ENCODE results near the gene ATXN1L. TPM values are rescaled to one million over a fixed set of nuclear protein-coding genes. Genes with fewer than 3 reads are reported as not detected.
A peak's percentile ranks its signal among the peaks of the same experiment; 100 is the strongest.

The ATXN1L gene
- total and polyA plus RNA-seq, 2 experiments from 2014 or later, result 6.8 to 10.2 TPM

- in situ Hi-C loops (cut with MboI), result no loop called here
- no peaks in the 10 kb centered on the region for H3K27me3 ChIP-seq (replicated peaks; ENCODE audit: insufficient read depth)
- no peaks in the 10 kb centered on the region for H3K9me2 ChIP-seq (ENCODE audit: insufficient read depth)
- no peak overlapping the region for H2AFZ ChIP-seq
- H3K4me3 ChIP-seq, result peak overlapping the region; percentile 97
- H3K27ac ChIP-seq, result no peak overlapping the region
- peak overlapping the region; percentile 95 for H3K9ac ChIP-seq
- peak overlapping the region; percentile 97 for H3K4me2 ChIP-seq (ENCODE audit: unreplicated experiment)
- H3K79me2 ChIP-seq (ENCODE audit: insufficient read depth), result peaks cover 51% of the 10 kb centered on the region
- TF ChIP-seq EZH2 (IDR thresholded peaks at IDR 0.05; ENCODE audit: insufficient read depth, poor library complexity, severe bottlenecking) (no peak), EZH2phosphoT487 (IDR thresholded peaks at IDR 0.05; ENCODE audit: insufficient read depth, low read depth) (no peak)
- 40 to 50% methylated on average over 3 of the region's 3 CpGs for WGBS, 2 experiments (ENCODE audit: low coverage in 1 of 2, low lambda C conversion rate in 2 of 2, missing lambda C conversion rate in 2 of 2)
- H4K20me1 ChIP-seq (ENCODE audit: insufficient read depth), result 0 out of 2 replicates have a peak, but pooled peaks cover 5% of the 10 kb centered on the region
- DNase-seq, result peak; percentile 20
- peaks cover 16% of the 10 kb centered on the region; the same call in 1 of the 2 replicates for H3K36me3 ChIP-seq (ENCODE audit: low read depth)
- H3K9me3 ChIP-seq (ENCODE audit: low read depth), result no peaks in the 10 kb centered on the region
- no peaks in the 10 kb centered on the region for H3F3A ChIP-seq (ENCODE audit: insufficient read depth)
- H3K4me1 ChIP-seq (ENCODE audit: insufficient read depth), result peaks cover 11% of the 10 kb centered on the region; the same call in 1 of the 2 replicates
These were observed 1.3 kb downstream of the ATXN1L start for GRCh38 chr16:71847096-71847495.

DNA sequence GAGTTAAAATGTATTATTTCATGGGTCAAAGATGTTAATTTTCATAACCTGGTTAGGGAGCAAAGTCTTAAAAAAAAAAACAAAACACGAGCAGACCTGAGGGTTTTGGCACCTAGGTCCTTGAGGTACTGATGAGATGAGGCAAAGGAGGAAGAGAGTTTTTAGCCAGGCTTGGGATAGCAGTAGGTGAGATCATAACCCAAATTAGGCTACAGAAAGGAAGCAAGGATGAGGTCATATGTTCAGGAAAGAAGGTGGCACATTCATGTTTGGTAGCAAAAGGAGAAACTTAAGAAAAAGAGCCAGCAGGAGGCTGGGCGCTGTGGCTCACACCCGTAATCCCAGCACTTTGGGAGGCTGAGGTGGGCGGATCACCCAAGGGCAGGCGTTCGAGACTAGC is 2.8 kb downstream of the ATXN1L start:
- Histone ChIP-seq H2AFZ (no peak overlapping the region), H3K4me2 (ENCODE audit: unreplicated experiment) (no peak overlapping the region), H3K4me1 (ENCODE audit: insufficient read depth) (peaks cover 11% of the 10 kb centered on the region; the same call in 1 of the 2 replicates), H3K27me3 (replicated peaks; ENCODE audit: insufficient read depth) (no peaks in the 10 kb centered on the region), H3K27ac (no peak overlapping the region), H3K36me3 (ENCODE audit: low read depth) (peaks cover 16% of the 10 kb centered on the region; the same call in 1 of the 2 replicates), H3K4me3 (no peak overlapping the region), H3K9ac (no peak overlapping the region), H4K20me1 (ENCODE audit: insufficient read depth) (0 out of 2 replicates have a peak, but pooled peaks cover 5% of the 10 kb centered on the region), H3F3A (ENCODE audit: insufficient read depth) (no peaks in the 10 kb centered on the region), H3K9me3 (ENCODE audit: low read depth) (no peaks in the 10 kb centered on the region), H3K9me2 (ENCODE audit: insufficient read depth) (no peaks in the 10 kb centered on the region), H3K79me2 (ENCODE audit: insufficient read depth) (peaks cover 66% of the 10 kb centered on the region)
- DNase-seq, result no peak
- no peak for TF ChIP-seq EZH2phosphoT487 (IDR thresholded peaks at IDR 0.05; ENCODE audit: insufficient read depth, low read depth)
- no peak for TF ChIP-seq EZH2 (IDR thresholded peaks at IDR 0.05; ENCODE audit: insufficient read depth, poor library complexity, severe bottlenecking)
- in situ Hi-C loops (cut with MboI), result no loop called here
- 90 to 95% methylated on average over 6 of the region's 6 CpGs for WGBS, 2 experiments (ENCODE audit: low coverage in 1 of 2, low lambda C conversion rate in 2 of 2, missing lambda C conversion rate in 2 of 2)

- DNase-seq, result no peak
- peaks cover 16% of the 10 kb centered on the region; the same call in 1 of the 2 replicates for H3K36me3 ChIP-seq (ENCODE audit: low read depth)
- H3K4me2 ChIP-seq (ENCODE audit: unreplicated experiment), result no peak overlapping the region
- H4K20me1 ChIP-seq (ENCODE audit: insufficient read depth), result 0 out of 2 replicates have a peak, but pooled peaks cover 5% of the 10 kb centered on the region
- TF ChIP-seq EZH2phosphoT487 (IDR thresholded peaks at IDR 0.05; ENCODE audit: insufficient read depth, low read depth), result no peak
- TF ChIP-seq EZH2 (IDR thresholded peaks at IDR 0.05; ENCODE audit: insufficient read depth, poor library complexity, severe bottlenecking), result no peak
- no peak overlapping the region for H3K9ac ChIP-seq
- in situ Hi-C loops (cut with MboI), result no loop called here
- H3K4me1 ChIP-seq (ENCODE audit: insufficient read depth), result peaks cover 10% of the 10 kb centered on the region; the same call in 1 of the 2 replicates
- H3K4me3 ChIP-seq, result no peak overlapping the region
- H3K9me3 ChIP-seq (ENCODE audit: low read depth), result no peaks in the 10 kb centered on the region
- no peaks in the 10 kb centered on the region for H3F3A ChIP-seq (ENCODE audit: insufficient read depth)
- WGBS, 2 experiments (ENCODE audit: low coverage in 1 of 2, low lambda C conversion rate in 2 of 2, missing lambda C conversion rate in 2 of 2), result 68% methylated on average over 8 of the region's 8 CpGs
- H2AFZ ChIP-seq, result no peak overlapping the region
- H3K79me2 ChIP-seq (ENCODE audit: insufficient read depth), result peaks cover 88% of the 10 kb centered on the region
- no peaks in the 10 kb centered on the region for H3K27me3 ChIP-seq (replicated peaks; ENCODE audit: insufficient read depth)
- no peaks in the 10 kb centered on the region for H3K9me2 ChIP-seq (ENCODE audit: insufficient read depth)
- no peak overlapping the region for H3K27ac ChIP-seq
These were observed 6.0 kb downstream of the ATXN1L start for GRCh38 chr16:71851746-71852145.

DNA sequence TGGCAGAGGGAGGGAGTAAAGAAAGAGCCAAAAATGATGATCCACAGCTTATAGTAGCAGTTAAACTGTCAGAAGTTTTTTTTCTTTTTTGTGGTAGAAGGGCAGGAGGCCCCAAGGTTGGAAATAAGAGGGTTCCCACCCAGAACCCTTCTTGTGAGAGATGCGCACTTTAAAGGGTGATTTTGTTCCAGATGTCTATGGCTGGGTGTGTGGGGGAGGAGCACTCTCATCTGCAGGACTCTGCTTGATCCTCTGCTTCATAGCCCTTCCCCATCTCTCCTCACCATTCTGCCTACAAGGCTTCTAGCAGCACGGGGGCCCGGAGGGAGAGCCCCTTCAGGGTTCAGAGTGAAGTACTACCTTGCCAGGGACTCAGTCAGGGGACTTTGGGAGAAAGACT is 6.4 kb downstream of the ATXN1L start:
- no peak for TF ChIP-seq EZH2phosphoT487 (IDR thresholded peaks at IDR 0.05; ENCODE audit: insufficient read depth, low read depth)
- no peak for TF ChIP-seq EZH2 (IDR thresholded peaks at IDR 0.05; ENCODE audit: insufficient read depth, poor library complexity, severe bottlenecking)
- Histone ChIP-seq H3K9ac (no peak overlapping the region), H3K9me3 (ENCODE audit: low read depth) (no peaks in the 10 kb centered on the region), H2AFZ (no peak overlapping the region), H3K27ac (no peak overlapping the region), H3K4me1 (ENCODE audit: insufficient read depth) (peaks cover 6% of the 10 kb centered on the region; the same call in 1 of the 2 replicates), H3K36me3 (ENCODE audit: low read depth) (peaks cover 16% of the 10 kb centered on the region; the same call in 1 of the 2 replicates), H4K20me1 (ENCODE audit: insufficient read depth) (0 out of 2 replicates have a peak, but pooled peaks cover 5% of the 10 kb centered on the region), H3K9me2 (ENCODE audit: insufficient read depth) (no peaks in the 10 kb centered on the region), H3K4me2 (ENCODE audit: unreplicated experiment) (no peak overlapping the region), H3K27me3 (replicated peaks; ENCODE audit: insufficient read depth) (no peaks in the 10 kb centered on the region), H3F3A (ENCODE audit: insufficient read depth) (no peaks in the 10 kb centered on the region), H3K79me2 (ENCODE audit: insufficient read depth) (peaks cover 88% of the 10 kb centered on the region), H3K4me3 (no peak overlapping the region)
- in situ Hi-C loops (cut with MboI), result no loop called here
- 40 to 44% methylated on average over 3 of the region's 3 CpGs for WGBS, 2 experiments (ENCODE audit: low coverage in 1 of 2, low lambda C conversion rate in 2 of 2, missing lambda C conversion rate in 2 of 2)
- DNase-seq, result no peak
